SK-N-SH treated with all-trans-retinoic acid at 6 μM for 48 hours (cell line): ENCODE results near the gene NADK.

Experiments used
- ATAC-seq: fragments of 200-7000 bp; cut with Tn5 transposase; 3 replicates; pipeline ENCODE4 v1.9.1; 2020; ENCODE audit warnings: mild to moderate bottlenecking, moderate library complexity
- BACH2 ChIP-seq: fragments of 250-450 bp; sonication (Bioruptor Pico); IDR thresholded peaks from 2 replicates; pipeline ENCODE4 v1.9.0; 2021; ENCODE audit warnings: mild to moderate bottlenecking, borderline replicate concordance
- CREB5 ChIP-seq: fragments of 250-450 bp; sonication (Bioruptor Pico); IDR thresholded peaks from 2 replicates; pipeline ENCODE4 v1.5.1; 2020; ENCODE audit warnings: low read depth, mild to moderate bottlenecking, moderate library complexity
- CSDC2 ChIP-seq: fragments of 250-450 bp; sonication (Bioruptor Pico); IDR thresholded peaks from 2 replicates; pipeline ENCODE4 v1.5.0; 2020; ENCODE audit warnings: mild to moderate bottlenecking, moderate library complexity
- CSRNP3 ChIP-seq: fragments of 250-450 bp; sonication (Bioruptor Pico); IDR thresholded peaks from 2 replicates; pipeline ENCODE4 v1.5.1; 2021; ENCODE audit warnings: mild to moderate bottlenecking, moderate library complexity
- ESRRG ChIP-seq: fragments of 250-450 bp; sonication (Bioruptor Pico); IDR thresholded peaks from 2 replicates; pipeline ENCODE4 v1.6.1; 2021; ENCODE audit warnings: mild to moderate bottlenecking
- GLIS3 ChIP-seq: fragments of 250-450 bp; sonication (Bioruptor Pico); IDR thresholded peaks from 2 replicates; pipeline ENCODE4 v1.5.0; 2020; ENCODE audit warnings: mild to moderate bottlenecking, moderate library complexity
- OSR1 ChIP-seq: fragments of 250-450 bp; sonication (Bioruptor Pico); IDR thresholded peaks from 2 replicates; pipeline ENCODE4 v1.8.0; 2022; ENCODE audit warnings: moderate library complexity, mild to moderate bottlenecking, inconsistent platforms
- PATZ1 ChIP-seq: fragments of 250-450 bp; sonication (Bioruptor Pico); IDR thresholded peaks from 2 replicates; pipeline ENCODE4 v1.8.0; 2020; ENCODE audit warnings: mild to moderate bottlenecking, moderate library complexity, borderline replicate concordance
- POU6F1 ChIP-seq: fragments of 250-450 bp; sonication (Bioruptor Pico); IDR thresholded peaks from 2 replicates; pipeline ENCODE4 v1.8.0; 2021; ENCODE audit warnings: low read depth, mild to moderate bottlenecking, moderate library complexity, borderline replicate concordance
- PPARA ChIP-seq: fragments of 250-450 bp; sonication (Bioruptor Pico); IDR thresholded peaks from 2 replicates; pipeline ENCODE4 v1.5.0; 2020; ENCODE audit warnings: mild to moderate bottlenecking, borderline replicate concordance
- RARB ChIP-seq: fragments of 250-450 bp; sonication (Bioruptor Pico); IDR thresholded peaks from 2 replicates; pipeline ENCODE4 v1.8.0; 2021; ENCODE audit warnings: mild to moderate bottlenecking, moderate library complexity
- SNAI2 ChIP-seq: fragments of 250-450 bp; sonication (Bioruptor Pico); IDR thresholded peaks from 2 replicates; pipeline ENCODE4 v1.5.0; 2020; ENCODE audit warnings: mild to moderate bottlenecking, moderate library complexity
- TCF4 ChIP-seq: fragments of 250-450 bp; sonication (Bioruptor Pico); IDR thresholded peaks from 2 replicates; pipeline ENCODE4 v1.8.0; 2021; ENCODE audit warnings: mild to moderate bottlenecking, moderate library complexity, borderline replicate concordance
- TOX ChIP-seq: fragments of 250-450 bp; sonication (Bioruptor Pico); IDR thresholded peaks from 2 replicates; pipeline ENCODE4 v1.8.0; 2021; ENCODE audit warnings: mild to moderate bottlenecking, moderate library complexity, borderline replicate concordance
- TSHZ2 ChIP-seq: fragments of 250-450 bp; sonication (Bioruptor Pico); IDR thresholded peaks from 2 replicates; pipeline ENCODE4 v1.5.0; 2020; ENCODE audit warnings: mild to moderate bottlenecking, moderate library complexity
- ZC3H10 ChIP-seq: fragments of 250-450 bp; sonication (Bioruptor Pico); IDR thresholded peaks from 2 replicates; pipeline ENCODE4 v1.5.1; 2021; ENCODE audit warnings: mild to moderate bottlenecking, moderate library complexity
- ZFP3 ChIP-seq: fragments of 250-450 bp; sonication (Bioruptor Pico); IDR thresholded peaks from 2 replicates; pipeline ENCODE4 v1.5.0; 2020; ENCODE audit warnings: mild to moderate bottlenecking, moderate library complexity
- ZFP30 ChIP-seq: fragments of 450-650 bp; formaldehyde crosslinking; IDR thresholded peaks from 2 replicates; pipeline ENCODE4 v1.5.0; 2022; ENCODE audit warnings: mild to moderate bottlenecking, moderate library complexity
- ZNF565 ChIP-seq: fragments of 450-650 bp; formaldehyde crosslinking; conservative IDR thresholded peaks from 2 replicates; pipeline ENCODE4 v1.5.0; 2020; ENCODE audit warnings: low read depth, mild to moderate bottlenecking, moderate library complexity
- ZNF70 ChIP-seq: fragments of 450-650 bp; formaldehyde crosslinking; IDR thresholded peaks from 2 replicates; pipeline ENCODE4 v1.5.0; 2020; ENCODE audit warnings: mild to moderate bottlenecking, moderate library complexity
- ZNF8 ChIP-seq: fragments of 450-650 bp; formaldehyde crosslinking; IDR thresholded peaks from 2 replicates; pipeline ENCODE4 v1.5.0; 2020; ENCODE audit warnings: mild to moderate bottlenecking, moderate library complexity

NADK gene

GRCh38 chr1:1776672-1777582 is 1.3 kb downstream of the NADK start:
- no peak for ATAC-seq
- TF ChIP-seq CSDC2 (CRISPR knock-in tag) (no peak), RARB (CRISPR knock-in tag) (no peak), PPARA (no peak), ZNF70 (no peak), ZFP30 (no peak), ESRRG (CRISPR knock-in tag) (no peak), TCF4 (CRISPR knock-in tag) (no peak), BACH2 (CRISPR knock-in tag) (no peak), ZNF565 (no peak), ZNF8 (CRISPR knock-in tag) (no peak), ZC3H10 (no peak), POU6F1 (CRISPR knock-in tag) (no peak), GLIS3 (no peak), CREB5 (CRISPR knock-in tag) (no peak), OSR1 (CRISPR knock-in tag) (no peak), PATZ1 (no peak), TSHZ2 (CRISPR knock-in tag) (no peak)

GRCh38 chr1:1775327-1776226 is 2.7 kb downstream of the NADK start:
- no peak for TF ChIP-seq CSDC2 (CRISPR knock-in tag)
- TF ChIP-seq OSR1 (CRISPR knock-in tag) = no peak
- no peak for TF ChIP-seq ZFP30
- TF ChIP-seq ZNF70 = no peak
- TF ChIP-seq ZNF565 = no peak
- TF ChIP-seq RARB (CRISPR knock-in tag) = no peak
- no peak for TF ChIP-seq SNAI2 (CRISPR knock-in tag)
- no peak for TF ChIP-seq PATZ1
- no peak for TF ChIP-seq GLIS3
- TF ChIP-seq ZNF8 (CRISPR knock-in tag) = no peak
- TF ChIP-seq CSRNP3 = no peak
- no peak for TF ChIP-seq TOX
- no peak for TF ChIP-seq ZFP3 (CRISPR knock-in tag)
- no peak for TF ChIP-seq POU6F1 (CRISPR knock-in tag)
- TF ChIP-seq ESRRG (CRISPR knock-in tag) = no peak
- no peak for TF ChIP-seq ZC3H10
- ATAC-seq = no peak
